Heart left ventricle (tissue), 16 donors: ENCODE measurements around the gene POU4F2. TPM values are rescaled to one million over a fixed set of nuclear protein-coding genes. Genes with fewer than 3 reads are reported as not detected.

ENCODE experiments used
- ATAC-seq, 4 donors: fragments of 200-7000 bp; cut with Tn5 transposase; one replicate each; pipeline ENCODE4 v1.9.1; 2020 to 2022; ENCODE audit warnings: moderate library complexity in 4 of 4, mild to moderate bottlenecking in 3 of 4, moderate number of reproducible peaks in 1 of 4
- DNase-seq, 5 donors: peaks; one replicate each; pipeline ENCODE4 v3.0.0-alpha.2; 2020
- H3K27ac ChIP-seq, 12 donors: fragments of 200-600 bp; sonication (generic) in 4 of 12; one replicate each; pipeline versions ENCODE4 v1.5.0 to v1.8.0; 2016 to 2022; ENCODE audit warnings: mild to moderate bottlenecking in 2 of 12
- H3K27me3 ChIP-seq, 9 donors: fragments of 200-600 bp; sonication (generic) in 2 of 9; one replicate each; pipeline versions ENCODE4 v1.5.1 to v1.8.0; 2016 to 2022; ENCODE audit warnings: mild to moderate bottlenecking in 3 of 9
- H3K36me3 ChIP-seq, 9 donors: fragments of 200-600 bp; sonication (generic) in 2 of 9; one replicate each; pipeline versions ENCODE4 v1.5.0 to v1.8.0; 2018 to 2022; ENCODE audit warnings: mild to moderate bottlenecking in 2 of 9
- H3K4me1 ChIP-seq, 12 donors: fragments of 200-600 bp; sonication (generic) in 4 of 12; one replicate each; pipeline versions ENCODE4 v1.5.0 to v1.8.0; 2016 to 2022; ENCODE audit warnings: mild to moderate bottlenecking in 3 of 12
- H3K4me3 ChIP-seq, 12 donors: fragments of 200-600 bp; sonication (generic) in 4 of 12; one replicate each; pipeline versions ENCODE4 v1.5.0 to v1.8.0; 2017 to 2022; ENCODE audit warnings: mild to moderate bottlenecking in 9 of 12, moderate library complexity in 4 of 12
- H3K9me3 ChIP-seq, 12 donors: fragments of 200-600 bp; sonication (generic) in 4 of 12; one replicate each; pipeline versions ENCODE4 v1.5.0 to v1.8.0; 2016 to 2022; ENCODE audit warnings: mild to moderate bottlenecking in 1 of 12
- CTCF ChIP-seq, 12 donors: fragments of 200-600 bp; sonication (generic) in 4 of 12; IDR thresholded peaks; one replicate each; pipeline versions ENCODE4 v1.5.0 to v1.8.0; 2018 to 2022; ENCODE audit warnings: antibody characterized with exemption in 12 of 12, mild to moderate bottlenecking in 5 of 12
- POLR2A ChIP-seq, 2 donors: fragments of 450-650 bp; IDR thresholded peaks; one replicate each; pipeline ENCODE4 v1.6.1; 2017; ENCODE audit warnings: antibody characterized with exemption in 2 of 2, mild to moderate bottlenecking in 2 of 2, moderate library complexity in 2 of 2
- WGBS, 4 donors: extraction: QIAGEN DNeasy Blood & Tissue Kit in 2 of 4; methylation state at CpG; one replicate each; pipeline versions ENCODE4 v1.1.5 to v1.1.7; 2013 to 2018; 5-methylcytosine and 5-hydroxymethylcytosine counted together
- intact Hi-C, 10 donors: fragments of 100-400 bp; cut with DNase I; formaldehyde crosslinking; loops; one replicate each; pipeline versions ENCODE4 v1.11.1 to v1.14.2; 2022
- polyA plus RNA-seq, 2 donors: library from polyadenylated mRNA; stranded (reverse); fragments of 200-250 nt; gene quantifications; one replicate each; pipeline ENCODE4 v1.2.3, GENCODE V29; 2013
- total RNA-seq, 9 donors: library from RNA; depleted of rRNA in 2 of 9; stranded (reverse); fragments of >200 nt in 2 of 9; fragmentation: NEBNext Ultra II Directional in 3 of 9; extraction: Animal tissue kit (Norgen Biotek cat#: 25700) in 3 of 9; gene quantifications; one replicate each; pipeline versions ENCODE4 v1.1.0 to v1.2.4, GENCODE V29; 2016 to 2023
- donor health status: ischemic (EF 13 %, LVEDD 7.1; RV severe dilation, severe dysfunction).
- donor health status: healthy with polysubstance abuse.
- donor health status: DM: no; HTN: yes; CAD: no.
- donor health status: DM: no; HTN: no; CAD: no.
- donor health status: ischemic (EF 25% LVEDD 6.9; RV normal size, moderate dysfunction).
- donor health status: ischemic (EF 25% LVEDD 5.7; RV mildly dilated, moderate dysfunction).
- donor health status: healthy.
- donor health status: DM: yes; HTN: yes; CAD: no.
- donor health status: ischemic (EF 35%, LVEDD 5.7; RV mildly dilated, moderate dysfunction).
- donor health status: nonischemic (EF 11% LVEDD 7.7; RV severe dilation, severe dysfunction).
- donor health status: DM: yes; HTN: yes; CAD: no.
- donor health status: PGD.
- donor health status: ischemic (EF 29% LVEDD 5.4; RV normal size, mild dysfunction).
- donor health status: nonischemic (EF 23%, LVEDD 6.1; RV moderate dilation, normal function).

The POU4F2 gene
- total and polyA plus RNA-seq, 11 donors = not detected

- Histone ChIP-seq H3K36me3 (no peaks in the 10 kb centered on the region), H3K9me3 (no peaks in the 10 kb centered on the region), H3K4me1 (peaks cover 0 to 3% (median 0%) of the 10 kb centered on the region in 12 donors), H3K27ac (no peak overlapping the region), H3K27me3 (peaks cover 19 to 98% (median 55%) of the 10 kb centered on the region in 9 donors), H3K4me3 (no peak overlapping the region)
- ATAC-seq = no peak
- WGBS, 4 donors = 2 to 6% (median 2%) methylated on average over 31 to 46 of the region's 46 CpGs
- no peak for DNase-seq
- TF ChIP-seq POLR2A (IDR thresholded peaks at IDR 0.05) (no peak), CTCF (IDR thresholded peaks at IDR 0.05) (no peak)
- intact Hi-C loops = no loop called here
Observed at GRCh38 chr4:146647615-146648460, 9.1 kb downstream of the POU4F2 start.

- H3K27me3 ChIP-seq = peaks cover 19 to 98% (median 55%) of the 10 kb centered on the region in 9 donors
- DNase-seq (no peak), ATAC-seq (no peak)
- 1 to 2% (median 2%) methylated on average over 10 to 16 of the region's 16 CpGs for WGBS, 4 donors
- no peak overlapping the region for H3K4me3 ChIP-seq
- TF ChIP-seq CTCF (IDR thresholded peaks at IDR 0.05) (no peak), POLR2A (IDR thresholded peaks at IDR 0.05) (no peak)
- H3K27ac ChIP-seq = no peak overlapping the region
- H3K9me3 ChIP-seq = no peaks in the 10 kb centered on the region
- peaks cover 0 to 3% (median 0%) of the 10 kb centered on the region in 12 donors for H3K4me1 ChIP-seq
- no peaks in the 10 kb centered on the region for H3K36me3 ChIP-seq
- intact Hi-C loops = no loop called here
Observed at GRCh38 chr4:146648461-146648783, 9.7 kb downstream of the POU4F2 start.

- ATAC-seq = no peak
- Histone ChIP-seq H3K27ac (no peak overlapping the region), H3K4me1 (peaks cover 0 to 3% (median 0%) of the 10 kb centered on the region in 12 donors), H3K27me3 (peaks cover 22 to 98% (median 55%) of the 10 kb centered on the region in 9 donors), H3K36me3 (no peaks in the 10 kb centered on the region), H3K9me3 (no peaks in the 10 kb centered on the region), H3K4me3 (no peak overlapping the region)
- TF ChIP-seq POLR2A (IDR thresholded peaks at IDR 0.05) (no peak), CTCF (IDR thresholded peaks at IDR 0.05) (no peak)
- WGBS, 4 donors = 9 to 20% (median 17%) methylated on average over 3 of the region's 3 CpGs
- intact Hi-C loops = no loop called here
- DNase-seq = no peak
Observed at GRCh38 chr4:146649232-146649631, 10.5 kb downstream of the POU4F2 start.

GRCh38 chr4:146650034-146650433, 11.3 kb downstream of the POU4F2 start:
- DNase-seq = no peak
- peaks cover 0 to 10% (median 0%) of the 10 kb centered on the region in 12 donors for H3K4me1 ChIP-seq
- TF ChIP-seq CTCF (IDR thresholded peaks at IDR 0.05) (no peak), POLR2A (IDR thresholded peaks at IDR 0.05) (no peak)
- H3K4me3 ChIP-seq = no peak overlapping the region
- intact Hi-C loops = loop anchor here in 3 of 10 donors (10.0 kb wide), 1 partner anchor 305 kb away; no protein-coding TSS in a partner anchor
- WGBS, 4 donors = 0 to 2% (median 1%) methylated on average over 4 of the region's 4 CpGs
- no peaks in the 10 kb centered on the region for H3K9me3 ChIP-seq
- peaks cover 22 to 97% (median 57%) of the 10 kb centered on the region in 9 donors for H3K27me3 ChIP-seq
- H3K36me3 ChIP-seq = no peaks in the 10 kb centered on the region
- ATAC-seq = no peak
- H3K27ac ChIP-seq = no peak overlapping the region
